ENCODE data around the gene KIF2C. TPM values are rescaled to one million over a fixed set of nuclear protein-coding genes. Genes with fewer than 3 reads are reported as not detected.

KIF2C gene
- total RNA-seq, 1 donor from 2014 or later = 12.9 TPM

DNA sequence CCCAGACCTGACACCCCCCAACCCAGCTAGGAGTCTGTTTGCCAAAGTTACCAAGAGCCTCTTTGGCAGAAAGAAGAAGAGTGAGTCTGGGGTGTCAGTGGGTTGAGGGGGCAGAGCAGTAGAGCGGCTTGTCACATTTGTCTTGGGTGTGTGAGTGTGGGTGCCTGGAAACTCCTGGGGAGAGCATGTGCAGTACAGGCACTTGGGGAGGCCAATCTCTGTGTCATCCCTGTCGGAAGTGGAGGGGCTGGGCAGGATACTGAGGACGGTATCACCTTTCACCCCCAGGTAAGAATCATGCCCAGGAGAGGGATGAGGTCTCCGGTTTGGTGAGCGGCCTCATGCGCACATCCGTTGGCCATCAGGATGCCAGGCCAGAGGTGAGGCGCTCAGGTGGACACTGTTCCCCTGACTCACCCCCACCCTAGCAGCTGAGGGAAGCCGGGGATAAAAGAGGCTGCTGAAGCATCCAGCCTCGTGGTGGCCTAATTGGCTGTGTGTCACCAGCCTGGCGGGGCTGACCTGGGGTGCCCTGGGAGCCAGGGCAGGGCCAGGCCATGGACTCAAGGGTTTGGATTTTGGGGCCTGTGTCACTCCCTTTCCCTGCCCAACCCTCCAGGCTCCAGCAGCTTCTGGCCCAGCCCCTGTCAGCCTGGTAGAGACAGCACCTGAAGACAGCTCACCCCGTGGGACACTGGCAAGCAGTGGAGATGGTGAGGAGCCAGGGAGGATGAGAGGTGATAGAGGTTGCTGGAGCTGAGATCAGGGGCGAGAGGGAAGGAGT lies 63.9 kb downstream of the KIF2C start:
- TF ChIP-seq, protein P1, sequence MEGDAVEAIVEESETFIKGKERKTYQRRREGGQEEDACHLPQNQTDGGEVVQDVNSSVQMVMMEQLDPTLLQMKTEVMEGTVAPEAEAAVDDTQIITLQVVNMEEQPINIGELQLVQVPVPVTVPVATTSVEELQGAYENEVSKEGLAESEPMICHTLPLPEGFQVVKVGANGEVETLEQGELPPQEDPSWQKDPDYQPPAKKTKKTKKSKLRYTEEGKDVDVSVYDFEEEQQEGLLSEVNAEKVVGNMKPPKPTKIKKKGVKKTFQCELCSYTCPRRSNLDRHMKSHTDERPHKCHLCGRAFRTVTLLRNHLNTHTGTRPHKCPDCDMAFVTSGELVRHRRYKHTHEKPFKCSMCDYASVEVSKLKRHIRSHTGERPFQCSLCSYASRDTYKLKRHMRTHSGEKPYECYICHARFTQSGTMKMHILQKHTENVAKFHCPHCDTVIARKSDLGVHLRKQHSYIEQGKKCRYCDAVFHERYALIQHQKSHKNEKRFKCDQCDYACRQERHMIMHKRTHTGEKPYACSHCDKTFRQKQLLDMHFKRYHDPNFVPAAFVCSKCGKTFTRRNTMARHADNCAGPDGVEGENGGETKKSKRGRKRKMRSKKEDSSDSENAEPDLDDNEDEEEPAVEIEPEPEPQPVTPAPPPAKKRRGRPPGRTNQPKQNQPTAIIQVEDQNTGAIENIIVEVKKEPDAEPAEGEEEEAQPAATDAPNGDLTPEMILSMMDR (IDR thresholded peaks at IDR 0.05; ENCODE audit: unreplicated experiment) = no peak
- DNase-seq (ENCODE audit: low spot score) = no peak
- Mint-ChIP-seq H3K4me3 (ENCODE audit: unreplicated experiment) (peak overlapping the region; percentile 43), H3K36me3 (ENCODE audit: low read depth, unreplicated experiment) (peaks cover 23% of the 10 kb centered on the region), H3K27ac (ENCODE audit: unreplicated experiment) (no peak overlapping the region), H3K27me3 (ENCODE audit: unreplicated experiment) (peaks cover 25% of the 10 kb centered on the region), H3K4me1 (ENCODE audit: unreplicated experiment) (peaks cover 42% of the 10 kb centered on the region), H3K9me3 (ENCODE audit: unreplicated experiment) (no peaks in the 10 kb centered on the region)

DNA sequence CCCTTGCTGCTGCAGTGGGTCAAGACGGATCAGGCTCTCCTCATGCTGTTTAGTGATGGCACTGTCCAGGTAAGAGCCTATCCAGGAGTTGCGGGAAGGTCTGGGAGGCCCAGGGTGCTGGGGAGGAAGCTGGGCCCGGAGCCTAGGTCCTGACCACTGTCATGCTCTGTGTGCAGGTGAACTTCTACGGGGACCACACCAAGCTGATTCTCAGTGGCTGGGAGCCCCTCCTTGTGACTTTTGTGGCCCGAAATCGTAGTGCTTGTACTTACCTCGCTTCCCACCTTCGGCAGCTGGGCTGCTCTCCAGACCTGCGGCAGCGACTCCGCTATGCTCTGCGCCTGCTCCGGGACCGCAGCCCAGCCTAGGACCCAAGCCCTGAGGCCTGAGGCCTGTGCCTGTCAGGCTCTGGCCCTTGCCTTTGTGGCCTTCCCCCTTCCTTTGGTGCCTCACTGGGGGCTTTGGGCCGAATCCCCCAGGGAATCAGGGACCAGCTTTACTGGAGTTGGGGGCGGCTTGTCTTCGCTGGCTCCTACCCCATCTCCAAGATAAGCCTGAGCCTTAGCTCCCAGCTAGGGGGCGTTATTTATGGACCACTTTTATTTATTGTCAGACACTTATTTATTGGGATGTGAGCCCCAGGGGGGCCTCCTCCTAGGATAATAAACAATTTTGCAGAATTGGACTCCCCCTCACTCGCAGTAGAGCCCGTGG lies 65.8 kb downstream of the KIF2C start:
- H3K4me1 Mint-ChIP-seq (ENCODE audit: unreplicated experiment) = peaks cover 53% of the 10 kb centered on the region
- peaks cover 23% of the 10 kb centered on the region for H3K36me3 Mint-ChIP-seq (ENCODE audit: low read depth, unreplicated experiment)
- peak overlapping the region; percentile 69 for H3K4me3 Mint-ChIP-seq (ENCODE audit: unreplicated experiment)
- no peaks in the 10 kb centered on the region for H3K9me3 Mint-ChIP-seq (ENCODE audit: unreplicated experiment)
- TF ChIP-seq, protein P1 (IDR thresholded peaks at IDR 0.05; ENCODE audit: unreplicated experiment) = no peak
- peaks cover 35% of the 10 kb centered on the region for H3K27me3 Mint-ChIP-seq (ENCODE audit: unreplicated experiment)
- no peak for DNase-seq (ENCODE audit: low spot score)
- peak overlapping the region; percentile 36 for H3K27ac Mint-ChIP-seq (ENCODE audit: unreplicated experiment)

DNA sequence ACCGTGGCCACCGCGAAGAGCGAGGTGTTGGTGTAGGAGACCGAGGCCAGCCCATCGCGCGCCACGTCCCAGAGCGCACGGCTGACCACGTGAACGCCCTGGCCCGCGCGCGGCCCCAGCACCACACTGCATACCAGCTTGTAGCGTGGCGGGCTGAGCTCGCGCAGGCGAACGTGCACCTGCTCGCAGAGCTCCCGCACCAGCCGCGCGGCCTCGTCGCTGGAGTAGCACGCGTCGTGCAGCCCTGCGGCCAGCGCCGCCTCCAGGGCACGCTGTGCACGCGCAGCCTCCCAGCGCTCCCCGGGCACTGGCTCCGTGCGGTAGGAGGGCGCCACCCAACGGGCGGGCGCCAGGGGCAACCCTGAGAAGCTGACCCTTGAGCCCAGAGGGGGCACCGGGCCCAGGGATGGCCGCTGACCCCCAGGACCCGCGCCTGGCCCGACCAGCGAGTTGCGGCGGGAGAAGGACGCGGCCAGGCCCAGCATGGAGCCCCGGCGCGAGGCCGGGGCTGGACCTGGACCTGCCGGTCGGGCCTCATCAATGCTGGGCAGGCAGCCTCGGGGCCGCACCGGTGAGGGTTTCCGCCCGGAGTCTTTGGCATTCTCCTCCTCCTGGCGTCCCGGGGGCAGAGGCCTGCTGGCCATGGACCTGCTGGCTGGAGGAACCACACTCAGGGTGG lies 66.5 kb downstream of the KIF2C start:
- H3K27ac Mint-ChIP-seq (ENCODE audit: unreplicated experiment) = peak overlapping the region; percentile 100
- TF ChIP-seq, protein P1 (IDR thresholded peaks at IDR 0.05; ENCODE audit: unreplicated experiment) = peak; percentile 16
- peaks cover 57% of the 10 kb centered on the region for H3K4me1 Mint-ChIP-seq (ENCODE audit: unreplicated experiment)

DNA sequence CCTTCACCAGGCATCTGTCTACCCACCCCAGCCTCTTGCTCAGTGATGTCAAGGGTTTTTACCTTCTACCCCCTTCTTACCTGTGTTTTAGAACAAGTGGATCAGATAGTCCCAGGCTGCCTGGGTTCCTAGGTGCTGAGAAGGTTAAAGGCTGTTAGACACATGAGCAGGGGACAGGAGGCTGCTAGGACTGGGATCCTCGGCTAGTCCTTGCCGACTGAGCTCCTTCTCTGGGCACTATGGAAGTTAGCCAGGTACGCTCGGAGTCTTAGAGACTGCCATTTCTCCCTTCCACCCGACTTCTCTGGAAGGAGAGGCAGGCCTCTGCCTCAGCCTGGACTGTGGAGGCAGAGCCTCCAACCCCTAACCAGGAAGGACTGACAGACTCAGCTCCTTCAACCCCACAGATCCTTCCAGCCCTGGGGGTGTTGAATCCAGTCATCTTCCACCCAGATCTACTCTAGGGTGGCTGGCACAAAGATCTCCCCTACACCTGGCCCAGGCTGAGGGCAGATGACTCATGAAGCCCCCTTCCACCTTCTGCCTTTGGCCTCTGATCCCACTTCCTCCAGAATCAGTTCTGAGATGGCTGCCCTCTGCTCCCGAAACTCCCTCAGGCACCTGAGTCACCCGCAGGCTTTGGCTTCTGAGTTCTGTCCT lies 67.2 kb downstream of the KIF2C start, which contains the start of gene DYNLT4:
DYNLT4 (minus strand) TSS at position 648 of the 660 bp plus-strand sequence. CDS start 683 bp downstream, outside the sequence.
- peaks cover 39% of the 10 kb centered on the region for H3K27me3 Mint-ChIP-seq (ENCODE audit: unreplicated experiment)
- peak within 1 kb of the TSS; percentile 100 for H3K27ac Mint-ChIP-seq (ENCODE audit: unreplicated experiment)
- peaks cover 59% of the 10 kb centered on the region for H3K4me1 Mint-ChIP-seq (ENCODE audit: unreplicated experiment)
- H3K36me3 Mint-ChIP-seq (ENCODE audit: low read depth, unreplicated experiment) = peaks cover 25% of the 10 kb centered on the region
- H3K4me3 Mint-ChIP-seq (ENCODE audit: unreplicated experiment) = peak within 1 kb of the TSS; percentile 81
- TF ChIP-seq, protein P1 (IDR thresholded peaks at IDR 0.05; ENCODE audit: unreplicated experiment) = no peak
- H3K9me3 Mint-ChIP-seq (ENCODE audit: unreplicated experiment) = no peaks in the 10 kb centered on the region
- DNase-seq (ENCODE audit: low spot score) = no peak

More for the DNA sequence above, 66.5 kb downstream of the KIF2C start:
- Mint-ChIP-seq H3K4me3 (ENCODE audit: unreplicated experiment) (no peak overlapping the region), H3K9me3 (ENCODE audit: unreplicated experiment) (no peaks in the 10 kb centered on the region), H3K36me3 (ENCODE audit: low read depth, unreplicated experiment) (peaks cover 24% of the 10 kb centered on the region), H3K27me3 (ENCODE audit: unreplicated experiment) (peaks cover 37% of the 10 kb centered on the region)
- DNase-seq (ENCODE audit: low spot score) = no peak

All from endothelial cell (in vitro differentiated cells).